ENCODE results near the gene NTM.

Gene NTM

DNA sequence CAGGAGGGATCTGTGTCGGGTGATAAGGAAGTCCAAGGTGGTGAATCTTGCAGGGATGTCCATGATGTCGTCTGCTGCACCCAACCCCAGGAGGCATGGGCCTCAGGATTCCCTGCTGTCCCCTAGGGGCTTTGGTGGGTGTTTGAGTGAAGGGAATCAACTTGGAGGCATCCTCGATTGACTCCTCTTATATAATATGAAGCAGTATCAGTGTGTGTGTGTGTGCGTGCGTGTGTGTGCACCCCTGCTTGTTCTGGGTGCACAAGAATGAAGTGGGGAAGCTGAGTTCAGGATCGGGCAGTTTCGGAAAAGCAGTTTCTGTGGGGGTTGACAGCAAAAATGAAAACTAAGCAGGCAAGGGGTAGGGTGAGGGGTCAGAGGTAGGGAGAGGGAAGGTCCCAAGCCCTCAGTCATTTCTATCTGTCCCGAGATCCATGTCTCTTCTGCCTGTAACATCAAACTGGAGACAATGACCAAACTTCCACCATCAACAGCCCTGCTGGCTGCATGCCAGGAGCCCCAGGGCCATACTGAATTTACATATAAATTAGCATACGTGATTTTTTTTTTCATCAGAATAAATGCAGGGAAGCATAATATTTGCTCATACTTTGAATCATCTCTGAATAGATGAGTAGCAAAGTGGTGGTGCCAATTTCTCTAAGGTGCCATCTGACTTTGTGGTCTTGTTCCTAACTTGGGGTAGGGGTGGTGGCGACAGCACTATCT, 2.0 kb downstream of the NTM start:
- TF ChIP-seq CTCF (IDR thresholded peaks at IDR 0.05; ENCODE audit: low read depth, low read length), result no peak

DNA sequence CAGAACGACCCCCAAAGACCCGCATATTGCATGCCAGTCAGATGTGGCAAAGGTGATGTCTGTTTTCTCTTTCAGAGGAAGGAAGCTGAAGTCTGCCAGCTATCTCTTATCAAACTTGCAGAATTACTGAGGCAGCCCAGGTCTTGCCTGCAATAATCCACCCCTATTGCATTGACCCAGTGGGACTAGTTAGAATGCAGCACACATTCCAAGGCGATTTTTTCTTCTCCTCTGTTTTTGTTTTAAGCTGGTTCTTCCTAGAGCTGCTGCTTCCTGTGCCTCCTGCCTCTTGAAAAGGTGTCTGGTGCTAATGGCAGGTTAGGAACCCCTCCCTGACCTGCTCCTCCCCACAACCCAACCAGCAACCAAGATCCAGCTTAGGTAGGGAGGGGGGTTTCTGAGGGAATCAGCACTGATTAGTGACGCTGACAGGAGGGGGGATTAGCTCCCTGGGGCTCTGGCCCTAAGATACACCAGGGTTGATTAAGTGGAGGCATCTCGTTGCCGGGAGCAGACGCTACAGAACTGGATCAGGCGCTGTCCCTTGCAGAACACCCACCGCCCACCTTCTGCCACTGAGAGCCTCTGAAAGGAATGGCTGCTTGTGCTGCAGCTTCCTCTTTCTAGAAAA, 2.8 kb downstream of the NTM start:
- no peak for TF ChIP-seq CTCF (IDR thresholded peaks at IDR 0.05; ENCODE audit: low read depth, low read length)
- DNase-seq (ENCODE audit: low read depth in 2 of 2), result no peak
- H3K4me3 ChIP-seq (replicated peaks in 1 of 2; ENCODE audit: low read depth in 2 of 2, low read length in 2 of 2), result no peak overlapping the region

More for the DNA sequence above, 2.0 kb downstream of the NTM start:
- H3K4me3 ChIP-seq (replicated peaks in 1 of 2; ENCODE audit: low read depth in 2 of 2, low read length in 2 of 2), result no peak overlapping the region
- no peak for DNase-seq (ENCODE audit: low read depth in 2 of 2)

- no peak for DNase-seq (ENCODE audit: low read depth in 2 of 2)
- TF ChIP-seq CTCF (IDR thresholded peaks at IDR 0.05; ENCODE audit: low read depth, low read length), result no peak
- H3K4me3 ChIP-seq (replicated peaks in 1 of 2; ENCODE audit: low read depth in 2 of 2, low read length in 2 of 2), result no peak overlapping the region
Observed at GRCh38 chr11:131373756-131374155, 3.3 kb downstream of the NTM start.

GRCh38 chr11:131375421-131375820, 5.0 kb downstream of the NTM start:
- TF ChIP-seq CTCF (IDR thresholded peaks at IDR 0.05; ENCODE audit: low read depth, low read length), result no peak
- no peak for DNase-seq (ENCODE audit: low read depth in 2 of 2)
- no peak overlapping the region for H3K4me3 ChIP-seq (replicated peaks in 1 of 2; ENCODE audit: low read depth in 2 of 2, low read length in 2 of 2)

GRCh38 chr11:131375915-131376314, 5.5 kb downstream of the NTM start:
- H3K4me3 ChIP-seq (replicated peaks in 1 of 2; ENCODE audit: low read depth in 2 of 2, low read length in 2 of 2), result no peak overlapping the region
- DNase-seq (ENCODE audit: low read depth in 2 of 2), result no peak
- no peak for TF ChIP-seq CTCF (IDR thresholded peaks at IDR 0.05; ENCODE audit: low read depth, low read length)

DNA sequence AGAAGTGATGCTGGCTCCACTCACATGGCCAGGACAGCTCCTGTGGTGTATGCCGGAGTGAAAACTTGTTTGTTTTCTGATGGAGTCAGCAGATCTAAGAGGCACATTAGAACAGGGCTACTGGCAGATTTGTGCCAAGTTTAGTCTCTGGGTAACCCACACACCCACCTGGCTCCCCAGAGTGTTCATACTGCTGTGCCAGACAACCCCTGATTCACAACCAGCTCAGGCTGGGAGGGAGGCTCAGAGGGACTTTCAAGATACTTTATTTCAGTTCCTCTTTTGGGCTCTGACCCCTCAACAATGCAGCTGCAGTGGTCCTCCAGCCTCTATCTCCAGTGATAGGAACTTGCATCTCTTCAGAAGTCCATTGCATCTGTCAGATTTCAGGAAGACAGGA, 8.5 kb downstream of the NTM start:
- no peak for TF ChIP-seq CTCF (IDR thresholded peaks at IDR 0.05; ENCODE audit: low read depth, low read length)
- no peak for DNase-seq (ENCODE audit: low read depth in 2 of 2)
- H3K4me3 ChIP-seq (replicated peaks in 1 of 2; ENCODE audit: low read depth in 2 of 2, low read length in 2 of 2), result no peak overlapping the region
